Tibial artery (tissue), 4 donors: Measurements from ENCODE around the gene CFAP65.

Experiments
- DNase-seq, 2 donors: peaks; one replicate each; pipeline ENCODE4 v3.0.0-alpha.2; 2019
- H3K27ac ChIP-seq, 2 donors: fragments of 200-600 bp; sonication (generic) in 1 of 2; 1 replicate in 1 of 2; 2 replicates in 1 of 2; pipeline ENCODE4 v1.5.1; 2018 to 2019; ENCODE audit warnings: mild to moderate bottlenecking in 1 of 2
- H3K27me3 ChIP-seq, 2 donors: fragments of 200-600 bp; sonication (generic) in 1 of 2; one replicate each; pipeline versions ENCODE4 v1.5.1 to v1.6.0; 2016 to 2019
- H3K36me3 ChIP-seq, 3 donors: fragments of 200-600 bp; sonication (generic) in 2 of 3; one replicate each; pipeline ENCODE4 v1.5.1; 2016 to 2019; ENCODE audit warnings: mild to moderate bottlenecking in 2 of 3
- H3K4me1 ChIP-seq, 4 donors: fragments of 200-600 bp; sonication (generic) in 2 of 4; 1 replicate in 3 of 4; 2 replicates in 1 of 4; pipeline ENCODE4 v1.5.1; 2016 to 2019
- H3K4me3 ChIP-seq, 2 donors: fragments of 200-600 bp; sonication (generic) in 1 of 2; 1 replicate in 1 of 2; 2 replicates in 1 of 2; pipeline ENCODE4 v1.5.1; 2018 to 2019; ENCODE audit warnings: mild to moderate bottlenecking in 2 of 2
- H3K9me3 ChIP-seq, 3 donors: fragments of 200-600 bp; sonication (generic) in 1 of 3; one replicate each; pipeline ENCODE4 v1.5.1; 2016 to 2019
- intact Hi-C: fragments of 100-400 bp; cut with DNase I; formaldehyde crosslinking; loops from one replicate; pipeline ENCODE4 v1.15.0; 2023; ENCODE audit warnings: low total_unique reads
- TF ChIP-seq, protein P1 (sequence below), 2 experiments: fragments of 200-600 bp in 1 of 2; fragments of 450-650 bp in 1 of 2; IDR thresholded peaks; one replicate each; pipeline ENCODE4 v1.5.1; 2017 to 2019; ENCODE audit warnings: antibody characterized with exemption in 2 of 2, mild to moderate bottlenecking in 1 of 2, moderate library complexity in 1 of 2

CFAP65 gene

DNA sequence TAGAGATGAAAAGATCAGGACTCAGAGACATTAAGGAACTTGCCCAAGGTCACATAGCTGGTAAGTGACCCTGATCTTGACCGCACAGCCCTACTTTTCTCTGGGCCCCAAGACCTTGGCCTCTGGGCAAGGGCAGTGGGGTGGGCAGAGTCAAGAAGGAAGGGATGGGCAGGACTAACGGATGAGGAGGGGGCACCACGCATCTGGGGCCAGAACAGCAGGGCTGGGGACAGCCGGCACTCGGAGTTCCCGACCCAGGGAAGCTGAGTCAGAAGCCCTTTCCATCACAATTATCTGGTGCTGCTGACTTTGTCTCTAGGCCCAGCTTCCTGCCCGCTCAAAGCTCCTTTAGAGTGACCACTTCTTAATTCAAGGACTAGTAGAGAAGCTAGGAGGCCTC lies 14.4 kb downstream of the CFAP65 start:
- Histone ChIP-seq H3K27ac (no peak overlapping the region), H3K4me1 (no peaks in the 10 kb centered on the region), H3K9me3 (no peaks in the 10 kb centered on the region), H3K4me3 (no peak overlapping the region), H3K27me3 (peaks cover 0 to 73% of the 10 kb centered on the region in 2 donors), H3K36me3 (no peaks in the 10 kb centered on the region)
- TF ChIP-seq, protein P1, sequence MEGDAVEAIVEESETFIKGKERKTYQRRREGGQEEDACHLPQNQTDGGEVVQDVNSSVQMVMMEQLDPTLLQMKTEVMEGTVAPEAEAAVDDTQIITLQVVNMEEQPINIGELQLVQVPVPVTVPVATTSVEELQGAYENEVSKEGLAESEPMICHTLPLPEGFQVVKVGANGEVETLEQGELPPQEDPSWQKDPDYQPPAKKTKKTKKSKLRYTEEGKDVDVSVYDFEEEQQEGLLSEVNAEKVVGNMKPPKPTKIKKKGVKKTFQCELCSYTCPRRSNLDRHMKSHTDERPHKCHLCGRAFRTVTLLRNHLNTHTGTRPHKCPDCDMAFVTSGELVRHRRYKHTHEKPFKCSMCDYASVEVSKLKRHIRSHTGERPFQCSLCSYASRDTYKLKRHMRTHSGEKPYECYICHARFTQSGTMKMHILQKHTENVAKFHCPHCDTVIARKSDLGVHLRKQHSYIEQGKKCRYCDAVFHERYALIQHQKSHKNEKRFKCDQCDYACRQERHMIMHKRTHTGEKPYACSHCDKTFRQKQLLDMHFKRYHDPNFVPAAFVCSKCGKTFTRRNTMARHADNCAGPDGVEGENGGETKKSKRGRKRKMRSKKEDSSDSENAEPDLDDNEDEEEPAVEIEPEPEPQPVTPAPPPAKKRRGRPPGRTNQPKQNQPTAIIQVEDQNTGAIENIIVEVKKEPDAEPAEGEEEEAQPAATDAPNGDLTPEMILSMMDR (IDR thresholded peaks at IDR 0.05), result no peak
- intact Hi-C loops, result no loop called here
- no peak for DNase-seq

DNA sequence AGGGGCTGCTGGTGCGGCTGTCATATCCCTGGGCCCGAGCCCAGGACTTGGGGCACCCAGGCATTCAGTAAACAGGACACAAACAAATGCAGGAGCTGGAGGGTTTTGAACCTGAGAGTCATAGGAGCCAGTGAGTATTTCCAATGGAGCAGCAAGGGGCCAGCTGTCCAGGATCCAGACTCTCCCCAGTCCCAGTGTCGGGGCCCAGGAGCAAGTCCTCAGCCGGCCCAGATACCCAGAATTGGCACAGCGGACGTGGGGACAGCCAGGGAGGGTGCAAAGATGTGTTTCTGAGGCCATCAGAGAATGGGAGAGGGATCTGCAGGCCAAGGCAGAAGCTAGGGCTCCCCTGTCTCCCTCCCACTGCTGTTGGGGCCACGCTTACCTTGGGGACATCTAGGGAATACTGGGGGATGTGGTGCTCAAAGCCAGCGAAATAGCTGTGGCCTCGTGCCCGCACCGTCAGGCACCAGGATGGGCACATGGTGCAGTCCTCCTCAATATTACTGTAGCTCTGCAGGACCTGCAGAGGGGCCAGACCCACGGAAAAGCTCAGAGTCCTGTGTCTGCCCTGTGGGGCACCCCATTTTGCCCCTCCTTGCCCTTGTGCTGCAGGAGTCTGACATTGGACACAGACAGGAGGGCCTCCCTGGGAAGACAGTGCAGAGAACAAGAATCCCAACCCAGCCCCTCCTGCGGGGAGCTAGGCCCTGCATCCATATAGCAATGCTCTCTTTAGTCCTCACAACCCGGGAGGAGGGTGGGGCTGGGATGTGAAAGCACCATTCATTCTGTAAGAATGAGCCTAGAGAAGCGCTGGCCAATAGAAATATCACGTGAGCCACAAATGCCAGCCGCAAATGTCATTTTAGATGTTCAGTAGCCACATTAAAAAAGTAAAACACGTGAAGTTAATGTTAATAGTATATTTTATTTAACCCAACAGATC lies 15.4 kb downstream of the CFAP65 start:
- Histone ChIP-seq H3K4me3 (no peak overlapping the region), H3K9me3 (no peaks in the 10 kb centered on the region), H3K27ac (no peak overlapping the region), H3K4me1 (no peaks in the 10 kb centered on the region), H3K27me3 (peaks cover 0 to 66% of the 10 kb centered on the region in 2 donors), H3K36me3 (no peaks in the 10 kb centered on the region)
- DNase-seq, result no peak
- TF ChIP-seq, protein P1 (IDR thresholded peaks at IDR 0.05), result no peak
- intact Hi-C loops, result no loop called here

DNA sequence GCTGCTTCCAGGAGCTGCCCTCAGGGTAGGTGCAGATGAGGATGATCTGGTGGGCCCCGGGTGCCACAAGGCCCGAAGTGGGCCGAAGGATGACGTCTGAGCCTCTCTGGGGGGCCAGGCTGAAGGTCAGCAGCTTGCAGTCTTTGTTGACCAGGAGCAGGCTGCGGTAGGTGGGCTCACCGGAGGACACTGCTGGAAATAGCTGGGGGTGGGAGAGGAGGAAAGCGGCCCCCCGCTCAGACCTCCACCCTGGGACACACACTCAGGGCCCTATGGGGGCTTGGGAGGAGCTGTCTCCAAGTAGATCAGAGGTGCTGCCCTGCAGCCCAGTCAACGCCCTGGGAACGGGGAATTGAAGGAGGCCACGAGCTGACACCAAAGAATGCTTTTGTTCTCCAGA lies 17.3 kb downstream of the CFAP65 start:
- no peak overlapping the region for H3K4me3 ChIP-seq
- intact Hi-C loops, result no loop called here
- no peaks in the 10 kb centered on the region for H3K9me3 ChIP-seq
- no peak for DNase-seq
- H3K27me3 ChIP-seq, result peaks cover 0 to 48% of the 10 kb centered on the region in 2 donors
- H3K27ac ChIP-seq, result no peak overlapping the region
- no peaks in the 10 kb centered on the region for H3K4me1 ChIP-seq
- H3K36me3 ChIP-seq, result no peaks in the 10 kb centered on the region
- TF ChIP-seq, protein P1 (IDR thresholded peaks at IDR 0.05), result no peak

DNA sequence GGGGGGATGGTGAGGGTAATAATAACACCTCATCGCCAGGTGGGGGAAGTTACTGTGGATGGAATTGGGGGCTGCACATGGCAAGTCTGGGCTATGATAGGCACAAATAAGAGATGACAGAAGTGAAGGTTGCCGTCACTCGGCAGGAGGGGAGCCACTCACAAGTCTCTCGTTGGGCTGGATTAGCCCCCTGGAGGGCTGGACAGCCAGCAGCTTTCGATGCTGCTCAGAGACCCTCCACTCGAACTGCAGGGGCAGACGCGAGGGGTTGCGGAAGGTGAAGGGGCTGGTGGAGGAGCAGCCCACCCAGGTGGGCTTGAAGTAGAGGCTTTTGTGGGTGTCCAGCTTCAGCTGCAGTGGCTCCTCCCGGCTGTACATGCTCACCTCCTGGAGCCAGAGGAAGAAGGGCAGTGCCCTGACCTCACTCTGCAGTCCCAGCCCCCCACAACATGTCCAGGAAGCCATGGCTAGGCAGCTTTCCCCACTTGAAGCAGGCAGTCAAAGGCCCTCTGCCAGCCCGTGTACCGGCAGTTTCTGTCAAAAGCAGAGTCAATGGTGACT lies 18.2 kb downstream of the CFAP65 start:
- DNase-seq, result no peak
- TF ChIP-seq, protein P1 (IDR thresholded peaks at IDR 0.05), result no peak
- intact Hi-C loops, result no loop called here

DNA sequence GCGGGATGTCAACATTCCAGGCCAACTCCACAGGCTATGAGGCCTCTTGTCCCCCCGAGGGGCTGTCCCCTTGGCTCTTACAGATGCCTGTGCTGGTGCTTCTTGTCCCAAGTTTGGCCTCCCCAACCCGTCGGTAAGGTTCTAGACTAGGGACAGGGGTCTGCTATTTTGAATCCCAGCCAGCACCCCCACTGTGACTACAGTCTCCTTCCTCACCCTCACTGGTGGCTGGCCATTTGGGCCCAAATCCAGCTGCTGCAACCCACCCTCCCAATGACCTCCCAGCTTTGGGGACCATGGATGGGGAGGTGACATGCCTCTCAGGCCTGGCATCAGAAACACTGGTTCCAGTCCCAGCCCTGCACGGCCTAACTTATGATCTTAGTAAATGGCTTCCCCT lies 18.7 kb downstream of the CFAP65 start:
- Histone ChIP-seq H3K27ac (no peak overlapping the region), H3K9me3 (no peaks in the 10 kb centered on the region), H3K4me1 (peaks cover 0 to 14% (median 8%) of the 10 kb centered on the region in 4 donors), H3K4me3 (no peak overlapping the region), H3K36me3 (no peaks in the 10 kb centered on the region), H3K27me3 (peaks cover 0 to 34% of the 10 kb centered on the region in 2 donors)
- intact Hi-C loops, result no loop called here
- DNase-seq, result no peak
- TF ChIP-seq, protein P1 (IDR thresholded peaks at IDR 0.05), result no peak

More for the DNA sequence above, 18.2 kb downstream of the CFAP65 start:
- Histone ChIP-seq H3K36me3 (no peaks in the 10 kb centered on the region), H3K27me3 (peaks cover 0 to 39% of the 10 kb centered on the region in 2 donors), H3K9me3 (no peaks in the 10 kb centered on the region), H3K4me1 (peaks cover 0 to 9% (median 4%) of the 10 kb centered on the region in 4 donors), H3K4me3 (no peak overlapping the region), H3K27ac (no peak overlapping the region)
